ENCODE measurements around the gene GSDME. TPM values are rescaled to one million over a fixed set of nuclear protein-coding genes. Genes with fewer than 3 reads are reported as not detected.

GSDME gene
- polyA plus RNA-seq, 1 experiment: 63.8 TPM

DNA sequence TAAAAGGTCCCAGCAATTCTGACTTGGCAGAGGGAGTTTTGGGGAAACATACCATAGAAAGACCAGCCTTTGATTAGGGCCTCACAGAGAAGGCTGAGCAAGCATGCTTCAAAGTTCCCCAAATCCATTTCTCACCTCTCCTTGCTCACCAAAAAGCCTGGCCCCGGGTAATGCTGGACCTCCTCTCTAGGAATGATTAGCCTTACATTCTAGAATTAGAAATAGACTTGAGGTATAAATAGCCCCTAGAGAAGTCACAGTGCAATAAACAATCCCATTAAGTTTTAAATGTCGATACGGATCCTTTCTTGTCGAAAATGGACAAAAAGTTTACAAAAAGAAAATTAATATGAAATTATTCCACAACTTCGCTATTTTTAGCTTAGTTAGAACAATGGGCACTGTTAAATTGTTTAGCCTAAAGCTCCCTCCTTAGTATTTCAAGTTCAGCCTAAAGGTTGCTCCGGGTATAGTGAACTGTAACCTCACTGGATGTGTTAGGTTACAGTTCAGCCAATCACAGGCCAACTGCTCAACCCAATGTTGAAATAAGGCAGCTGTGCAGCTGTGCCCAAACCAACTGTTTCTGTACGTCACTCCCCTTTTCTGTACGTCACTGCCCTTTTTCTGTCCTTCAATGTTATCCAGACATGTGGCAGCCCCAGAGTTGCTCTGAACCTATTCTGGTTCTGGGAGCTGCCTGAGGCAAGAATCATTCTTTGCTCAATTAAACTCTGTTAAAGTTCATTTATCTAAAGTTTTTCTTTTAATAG lies 7.9 kb upstream of the GSDME start:
- ChIA-PET CTCF (interaction anchor here (0.7 to 2.9 kb wide), 4 partner anchors 42 to 333 kb away, joined by 3 to 17 read pairs (median 6); no protein-coding TSS in a partner anchor), POLR2A (no interaction called here)
- no peak for DNase-seq (ENCODE audit: low read depth, low spot score)
- Histone ChIP-seq H3K9me3 (ENCODE audit: control insufficient read depth, insufficient read depth, low read length) (no peaks in the 10 kb centered on the region), H3K27ac (ENCODE audit: low read depth, low read length) (no peak overlapping the region), H3K27me3 (ENCODE audit: control insufficient read depth, insufficient read depth, low read length) (no peaks in the 10 kb centered on the region), H3K4me3 (ENCODE audit: low read depth, low read length) (no peak overlapping the region)
- TF ChIP-seq CTCF (IDR thresholded peaks at IDR 0.05; ENCODE audit: low read depth, low read length): no peak

- H3K27ac ChIP-seq (ENCODE audit: low read depth, low read length): no peak overlapping the region
- H3K4me3 ChIP-seq (ENCODE audit: low read depth, low read length): no peak overlapping the region
- H3K9me3 ChIP-seq (ENCODE audit: control insufficient read depth, insufficient read depth, low read length): no peaks in the 10 kb centered on the region
- POLR2A ChIA-PET: interaction anchor here (1.1 kb wide), 1 partner anchor 361 kb away, joined by 3 read pairs; the partner anchor contains the start of gene CYCS
- DNase-seq (ENCODE audit: low read depth, low spot score): no peak
- TF ChIP-seq CTCF (IDR thresholded peaks at IDR 0.05; ENCODE audit: low read depth, low read length): no peak
- CTCF ChIA-PET: interaction anchor here (0.6 to 2.9 kb wide), 5 partner anchors 14 to 334 kb away, joined by 3 to 17 read pairs (median 6); no protein-coding TSS in a partner anchor
- no peaks in the 10 kb centered on the region for H3K27me3 ChIP-seq (ENCODE audit: control insufficient read depth, insufficient read depth, low read length)
Measured at GRCh38 chr7:24764011-24764410, 6.7 kb upstream of the GSDME start.

- no peak for TF ChIP-seq CTCF (IDR thresholded peaks at IDR 0.05; ENCODE audit: low read depth, low read length)
- POLR2A ChIA-PET: interaction anchor here (1.1 kb wide), 1 partner anchor 362 kb away, joined by 3 read pairs; the partner anchor contains the start of gene CYCS
- CTCF ChIA-PET: interaction anchor here (1.1 to 2.9 kb wide), 3 partner anchors 41 to 335 kb away, joined by 4 to 17 read pairs (median 11); no protein-coding TSS in a partner anchor
- Histone ChIP-seq H3K27ac (ENCODE audit: low read depth, low read length) (no peak overlapping the region), H3K9me3 (ENCODE audit: control insufficient read depth, insufficient read depth, low read length) (no peaks in the 10 kb centered on the region), H3K27me3 (ENCODE audit: control insufficient read depth, insufficient read depth, low read length) (no peaks in the 10 kb centered on the region), H3K4me3 (ENCODE audit: low read depth, low read length) (no peak overlapping the region)
- no peak for DNase-seq (ENCODE audit: low read depth, low spot score)
Measured at GRCh38 chr7:24763303-24763901, 6.1 kb upstream of the GSDME start.

GRCh38 chr7:24762771-24763170 lies 5.5 kb upstream of the GSDME start:
- Histone ChIP-seq H3K4me3 (ENCODE audit: low read depth, low read length) (no peak overlapping the region), H3K27ac (ENCODE audit: low read depth, low read length) (no peak overlapping the region), H3K9me3 (ENCODE audit: control insufficient read depth, insufficient read depth, low read length) (no peaks in the 10 kb centered on the region), H3K27me3 (ENCODE audit: control insufficient read depth, insufficient read depth, low read length) (no peaks in the 10 kb centered on the region)
- TF ChIP-seq CTCF (IDR thresholded peaks at IDR 0.05; ENCODE audit: low read depth, low read length): no peak
- ChIA-PET CTCF (interaction anchor here (2.4 to 2.9 kb wide), 2 partner anchors 50 to 336 kb away, joined by 11 to 17 read pairs; no protein-coding TSS in a partner anchor), POLR2A (no interaction called here)
- no peak for DNase-seq (ENCODE audit: low read depth, low spot score)

DNA sequence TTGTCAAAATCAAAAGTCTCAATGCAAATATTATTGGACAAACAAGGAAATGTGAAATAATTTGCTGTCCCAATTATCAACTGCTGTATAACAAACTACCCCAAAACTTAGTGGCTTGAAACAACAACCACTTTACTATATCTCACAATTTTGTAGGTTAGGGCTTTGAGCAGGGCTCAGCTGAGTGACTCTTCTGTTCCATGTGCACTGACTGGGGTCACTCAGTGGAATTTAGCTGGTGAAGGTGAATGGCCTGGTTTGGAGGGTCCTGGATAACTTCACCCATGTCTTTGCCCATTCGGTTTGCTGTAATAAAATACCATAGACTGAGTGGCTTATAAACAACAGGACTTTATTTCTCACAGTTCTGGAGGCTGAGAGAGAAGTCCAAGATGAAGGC lies 3.7 kb upstream of the GSDME start:
- Histone ChIP-seq H3K27ac (ENCODE audit: low read depth, low read length) (no peak overlapping the region), H3K27me3 (ENCODE audit: control insufficient read depth, insufficient read depth, low read length) (no peaks in the 10 kb centered on the region), H3K9me3 (ENCODE audit: control insufficient read depth, insufficient read depth, low read length) (no peaks in the 10 kb centered on the region; the same call in 1 of the 2 replicates), H3K4me3 (ENCODE audit: low read depth, low read length) (no peak overlapping the region)
- TF ChIP-seq CTCF (IDR thresholded peaks at IDR 0.05; ENCODE audit: low read depth, low read length): no peak
- CTCF ChIA-PET: interaction anchor here (0.6 to 2.8 kb wide), 2 partner anchors 52 to 337 kb away, joined by 3 to 15 read pairs; no protein-coding TSS in a partner anchor
- no peak for DNase-seq (ENCODE audit: low read depth, low spot score)
- POLR2A ChIA-PET: no interaction called here

Data from AG04450 (cell line).